ENCODE results near the gene KIF2C. TPM values are rescaled to one million over a fixed set of nuclear protein-coding genes. Genes with fewer than 3 reads are reported as not detected.
A peak's percentile ranks its signal among the peaks of the same experiment; 100 is the strongest.

Gene KIF2C
- total and polyA plus RNA-seq, 9 of the 15 experiments (the other 6 are each of a cell fraction or from before 2014, with no cell fraction given), result 84.9 to 226 (median 169) TPM

- TF ChIP-seq ZNF12 (CRISPR knock-in tag; IDR thresholded peaks at IDR 0.05) (peak; percentile 93), RFX7 (CRISPR knock-in tag; IDR thresholded peaks at IDR 0.05) (peak; percentile 100), ZNF263 (CRISPR knock-in tag; IDR thresholded peaks at IDR 0.05; ENCODE audit: borderline replicate concordance) (peak; percentile 57; the same call in 1 of the 2 replicates), MAFK (IDR thresholded peaks at IDR 0.05; ENCODE audit: low read length) (peak; percentile 59; the same call in 1 of the 2 replicates), MNT (conservative IDR thresholded peaks at IDR 0.05) (peak; percentile 80 to 88), ELF2 (CRISPR knock-in tag; IDR thresholded peaks at IDR 0.05) (peak; percentile 94), ZNF41 (CRISPR knock-in tag; conservative IDR thresholded peaks at IDR 0.05) (peak; percentile 97), FOXA1 (IDR thresholded peaks at IDR 0.05; ENCODE audit: borderline replicate concordance) (no peak), LARP7 (IDR thresholded peaks at IDR 0.05) (peak; percentile 99), XRCC5 (IDR thresholded peaks at IDR 0.05; ENCODE audit: low read depth, low read length) (peak; percentile 85; the same call in 1 of the 2 replicates), ZNF184 (CRISPR knock-in tag; IDR thresholded peaks at IDR 0.05) (no peak), NR1H2 (CRISPR knock-in tag; IDR thresholded peaks at IDR 0.05) (peak; percentile 99), ZBTB7A (IDR thresholded peaks at IDR 0.05; ENCODE audit: borderline replicate concordance, control insufficient read depth, low read depth, low read length) (peak; percentile 52; the same call in 1 of the 2 replicates), ELF4 (CRISPR knock-in tag; IDR thresholded peaks at IDR 0.05) (peak; percentile 100), CBFB (CRISPR knock-in tag; IDR thresholded peaks at IDR 0.05) (peak; percentile 97), PCBP1 (IDR thresholded peaks at IDR 0.05; ENCODE audit: low read depth, low read length, poor library complexity, severe bottlenecking) (no peak)
- TF ChIP-seq, protein P1, sequence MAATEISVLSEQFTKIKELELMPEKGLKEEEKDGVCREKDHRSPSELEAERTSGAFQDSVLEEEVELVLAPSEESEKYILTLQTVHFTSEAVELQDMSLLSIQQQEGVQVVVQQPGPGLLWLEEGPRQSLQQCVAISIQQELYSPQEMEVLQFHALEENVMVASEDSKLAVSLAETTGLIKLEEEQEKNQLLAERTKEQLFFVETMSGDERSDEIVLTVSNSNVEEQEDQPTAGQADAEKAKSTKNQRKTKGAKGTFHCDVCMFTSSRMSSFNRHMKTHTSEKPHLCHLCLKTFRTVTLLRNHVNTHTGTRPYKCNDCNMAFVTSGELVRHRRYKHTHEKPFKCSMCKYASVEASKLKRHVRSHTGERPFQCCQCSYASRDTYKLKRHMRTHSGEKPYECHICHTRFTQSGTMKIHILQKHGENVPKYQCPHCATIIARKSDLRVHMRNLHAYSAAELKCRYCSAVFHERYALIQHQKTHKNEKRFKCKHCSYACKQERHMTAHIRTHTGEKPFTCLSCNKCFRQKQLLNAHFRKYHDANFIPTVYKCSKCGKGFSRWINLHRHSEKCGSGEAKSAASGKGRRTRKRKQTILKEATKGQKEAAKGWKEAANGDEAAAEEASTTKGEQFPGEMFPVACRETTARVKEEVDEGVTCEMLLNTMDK (IDR thresholded peaks at IDR 0.05; ENCODE audit: borderline replicate concordance, insufficient read depth, low read depth, low read length, poor library complexity, severe bottlenecking), result peak; percentile 24
- TF ChIP-seq, protein P2, sequence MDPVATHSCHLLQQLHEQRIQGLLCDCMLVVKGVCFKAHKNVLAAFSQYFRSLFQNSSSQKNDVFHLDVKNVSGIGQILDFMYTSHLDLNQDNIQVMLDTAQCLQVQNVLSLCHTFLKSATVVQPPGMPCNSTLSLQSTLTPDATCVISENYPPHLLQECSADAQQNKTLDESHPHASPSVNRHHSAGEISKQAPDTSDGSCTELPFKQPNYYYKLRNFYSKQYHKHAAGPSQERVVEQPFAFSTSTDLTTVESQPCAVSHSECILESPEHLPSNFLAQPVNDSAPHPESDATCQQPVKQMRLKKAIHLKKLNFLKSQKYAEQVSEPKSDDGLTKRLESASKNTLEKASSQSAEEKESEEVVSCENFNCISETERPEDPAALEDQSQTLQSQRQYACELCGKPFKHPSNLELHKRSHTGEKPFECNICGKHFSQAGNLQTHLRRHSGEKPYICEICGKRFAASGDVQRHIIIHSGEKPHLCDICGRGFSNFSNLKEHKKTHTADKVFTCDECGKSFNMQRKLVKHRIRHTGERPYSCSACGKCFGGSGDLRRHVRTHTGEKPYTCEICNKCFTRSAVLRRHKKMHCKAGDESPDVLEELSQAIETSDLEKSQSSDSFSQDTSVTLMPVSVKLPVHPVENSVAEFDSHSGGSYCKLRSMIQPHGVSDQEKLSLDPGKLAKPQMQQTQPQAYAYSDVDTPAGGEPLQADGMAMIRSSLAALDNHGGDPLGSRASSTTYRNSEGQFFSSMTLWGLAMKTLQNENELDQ (CRISPR knock-in tag; IDR thresholded peaks at IDR 0.05; ENCODE audit: borderline replicate concordance), result peak; percentile 98
- TF ChIP-seq, protein P3, sequence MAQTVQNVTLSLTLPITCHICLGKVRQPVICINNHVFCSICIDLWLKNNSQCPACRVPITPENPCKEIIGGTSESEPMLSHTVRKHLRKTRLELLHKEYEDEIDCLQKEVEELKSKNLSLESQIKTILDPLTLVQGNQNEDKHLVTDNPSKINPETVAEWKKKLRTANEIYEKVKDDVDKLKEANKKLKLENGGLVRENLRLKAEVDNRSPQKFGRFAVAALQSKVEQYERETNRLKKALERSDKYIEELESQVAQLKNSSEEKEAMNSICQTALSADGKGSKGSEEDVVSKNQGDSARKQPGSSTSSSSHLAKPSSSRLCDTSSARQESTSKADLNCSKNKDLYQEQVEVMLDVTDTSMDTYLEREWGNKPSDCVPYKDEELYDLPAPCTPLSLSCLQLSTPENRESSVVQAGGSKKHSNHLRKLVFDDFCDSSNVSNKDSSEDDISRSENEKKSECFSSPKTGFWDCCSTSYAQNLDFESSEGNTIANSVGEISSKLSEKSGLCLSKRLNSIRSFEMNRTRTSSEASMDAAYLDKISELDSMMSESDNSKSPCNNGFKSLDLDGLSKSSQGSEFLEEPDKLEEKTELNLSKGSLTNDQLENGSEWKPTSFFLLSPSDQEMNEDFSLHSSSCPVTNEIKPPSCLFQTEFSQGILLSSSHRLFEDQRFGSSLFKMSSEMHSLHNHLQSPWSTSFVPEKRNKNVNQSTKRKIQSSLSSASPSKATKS (CRISPR knock-in tag; IDR thresholded peaks at IDR 0.05), result peak; percentile 99
These were observed 17.9 kb upstream of the KIF2C start (continued) for GRCh38 chr1:44721485-44722361.

Data from K562 (cell line).